Erythroblast (primary cell): ENCODE data around the gene OPN3.

Experiments used
- GATA1 ChIP-seq: IDR thresholded peaks from 2 replicates; pipeline ENCODE4 v1.6.1; 2011; ENCODE audit warnings: low read depth, mild to moderate bottlenecking, control low read depth, low read length, moderate library complexity
- POLR2A ChIP-seq: IDR thresholded peaks from 2 replicates; pipeline ENCODE4 v1.6.1; 2011; ENCODE audit warnings: mild to moderate bottlenecking, low read length

- TF ChIP-seq POLR2A (no peak), GATA1 (no peak)
Measured at GRCh38 chr1:241645199-241645598, 5.0 kb upstream of the OPN3 start.
